ENCODE results near the gene MS4A12. TPM values are rescaled to one million over a fixed set of nuclear protein-coding genes. Genes with fewer than 3 reads are reported as not detected.

Gene MS4A12
- total RNA-seq, 1 donor from 2014 or later: not detected

GRCh38 chr11:60513496-60514460 is 21.2 kb downstream of the MS4A12 start:
- no peaks in the 10 kb centered on the region for H3K4me1 ChIP-seq (ENCODE audit: insufficient read depth, low read length)
- H3K36me3 ChIP-seq (ENCODE audit: insufficient read depth, low read length): no peaks in the 10 kb centered on the region

GRCh38 chr11:60515144-60515855 is 22.7 kb downstream of the MS4A12 start, which contains the start of gene MS4A13:
Gene MS4A13 (plus strand): TSS chr11:60515392. CDS start chr11:60518084, 2,692 bp downstream.
- Mint-ChIP-seq H3K36me3 (ENCODE audit: low read depth, unreplicated experiment) (no peaks in the 10 kb centered on the region), H3K27me3 (ENCODE audit: low read depth, unreplicated experiment) (no peaks in the 10 kb centered on the region), H3K4me3 (ENCODE audit: unreplicated experiment) (no peak within 1 kb of the TSS), H3K9me3 (ENCODE audit: unreplicated experiment) (no peaks in the 10 kb centered on the region), H3K27ac (ENCODE audit: unreplicated experiment) (no peak within 1 kb of the TSS), H3K4me1 (ENCODE audit: low read depth, unreplicated experiment) (no peaks in the 10 kb centered on the region)
- TF ChIP-seq CTCF (IDR thresholded peaks at IDR 0.05; ENCODE audit: insufficient read depth, low read depth, low read length) (no peak), EZH2 (IDR thresholded peaks at IDR 0.05; ENCODE audit: insufficient read depth, low read length) (no peak)
- H3K9ac ChIP-seq (ENCODE audit: low read length): no peak within 1 kb of the TSS
- no peak within 1 kb of the TSS for H2AFZ ChIP-seq (ENCODE audit: low read depth, low read length)
- no peak within 1 kb of the TSS for H3K4me2 ChIP-seq (ENCODE audit: low read length)
- DNase-seq (ENCODE audit: low read depth) (no peak), FAIRE-seq (no peak)
- no peaks in the 10 kb centered on the region for H3K27me3 ChIP-seq (ENCODE audit: insufficient read depth, low read length)
- no peaks in the 10 kb centered on the region for H3K4me1 ChIP-seq (ENCODE audit: insufficient read depth, low read length)
- H3K4me3 ChIP-seq (ENCODE audit: insufficient read depth, low read depth, low read length): no peak within 1 kb of the TSS
- no peaks in the 10 kb centered on the region for H4K20me1 ChIP-seq (ENCODE audit: insufficient read depth, low read length)
- no peak within 1 kb of the TSS for H3K27ac ChIP-seq (ENCODE audit: low read depth, low read length)
- H3K36me3 ChIP-seq (ENCODE audit: insufficient read depth, low read length): no peaks in the 10 kb centered on the region
- H3K79me2 ChIP-seq (ENCODE audit: insufficient read depth, low read length): no peaks in the 10 kb centered on the region
- no peaks in the 10 kb centered on the region for H3K9me3 ChIP-seq (ENCODE audit: insufficient read depth, low read depth, low read length)

More at GRCh38 chr11:60513496-60514460, 21.2 kb downstream of the MS4A12 start:
- Mint-ChIP-seq H3K9me3 (ENCODE audit: unreplicated experiment) (no peaks in the 10 kb centered on the region), H3K27me3 (ENCODE audit: low read depth, unreplicated experiment) (no peaks in the 10 kb centered on the region), H3K36me3 (ENCODE audit: low read depth, unreplicated experiment) (no peaks in the 10 kb centered on the region), H3K4me1 (ENCODE audit: low read depth, unreplicated experiment) (no peaks in the 10 kb centered on the region), H3K27ac (ENCODE audit: unreplicated experiment) (no peak overlapping the region), H3K4me3 (ENCODE audit: unreplicated experiment) (no peak overlapping the region)
- Histone ChIP-seq H3K9ac (ENCODE audit: low read length) (no peak overlapping the region), H3K79me2 (ENCODE audit: insufficient read depth, low read length) (no peaks in the 10 kb centered on the region), H3K4me2 (ENCODE audit: low read length) (no peak overlapping the region), H3K9me3 (ENCODE audit: insufficient read depth, low read depth, low read length) (no peaks in the 10 kb centered on the region), H3K27me3 (ENCODE audit: insufficient read depth, low read length) (no peaks in the 10 kb centered on the region), H4K20me1 (ENCODE audit: insufficient read depth, low read length) (no peaks in the 10 kb centered on the region), H2AFZ (ENCODE audit: low read depth, low read length) (no peak overlapping the region), H3K4me3 (ENCODE audit: insufficient read depth, low read depth, low read length) (no peak overlapping the region), H3K27ac (ENCODE audit: low read depth, low read length) (no peak overlapping the region)
- no peak for TF ChIP-seq EZH2 (IDR thresholded peaks at IDR 0.05; ENCODE audit: insufficient read depth, low read length)
- no peak for TF ChIP-seq CTCF (IDR thresholded peaks at IDR 0.05; ENCODE audit: insufficient read depth, low read depth, low read length)
- no peak for FAIRE-seq
- DNase-seq (ENCODE audit: low read depth): no peak
